NK-92 (cell line): ENCODE results near the gene KRTAP27-1.

Experiments
- DNase-seq: peaks from one replicate; lab custom pipeline; 2025; ENCODE audit not compliant: unreplicated experiment; lab: John Stamatoyannopoulos, UW

KRTAP27-1 gene

DNA sequence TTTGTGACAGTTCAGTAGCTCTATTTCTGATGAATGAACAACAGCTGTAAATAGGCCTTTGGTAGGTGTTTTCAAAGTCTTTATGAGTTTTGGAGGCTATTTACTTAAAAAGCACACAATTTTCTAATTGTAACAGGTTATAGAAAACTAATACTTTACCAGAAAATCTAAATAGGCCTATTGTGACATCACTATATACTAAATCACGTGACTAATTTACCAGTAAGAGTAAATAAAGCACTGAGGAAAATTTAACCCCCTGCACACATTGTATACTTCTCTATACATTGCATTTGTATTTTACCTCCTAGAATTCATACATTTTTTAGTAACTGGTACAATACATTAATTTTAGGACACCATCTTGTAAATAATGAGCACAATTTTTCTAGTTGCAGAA is 32.4 kb downstream of the KRTAP27-1 start:
- DNase-seq = no peak

DNA sequence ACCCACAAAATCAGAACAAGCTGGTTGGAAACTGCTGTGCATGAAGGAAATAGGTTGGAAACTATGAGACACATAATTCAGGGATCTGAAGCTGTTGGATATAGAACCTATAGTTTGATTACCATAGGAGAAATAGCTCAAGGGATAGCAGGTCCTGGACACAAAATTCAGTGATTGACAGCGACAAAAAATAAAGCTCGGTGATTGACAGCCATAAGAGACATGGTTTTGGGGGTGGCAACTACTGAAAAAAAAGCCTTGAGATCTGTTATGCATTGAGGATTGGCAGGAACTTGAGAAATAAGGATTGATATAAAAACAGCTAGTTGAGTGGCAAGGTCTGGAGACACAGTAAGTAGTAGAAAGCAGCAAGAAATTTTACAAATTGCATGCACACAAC is 48.3 kb downstream of the KRTAP27-1 start, which contains the start of gene KRTAP25-1:
Gene KRTAP25-1 (minus strand): TSS at position 300 of the 400 bp plus-strand sequence. CDS start 24 bp downstream, at position 276.
- no peak for DNase-seq
